ENCODE results near the gene ATF7. TPM values are rescaled to one million over a fixed set of nuclear protein-coding genes. Genes with fewer than 3 reads are reported as not detected.

ATF7 gene
- total RNA-seq, 1 donor from 2014 or later = 8.0 TPM

Small RNAs within 50 kb of the gene (small RNA-seq; reads per million reads assigned to genes)
- gene AC023509.3 = not detected

Other genes starting within 250 kb of the ATF7 start
- gene SP1, start 246.2 kb downstream of the ATF7 start, total RNA-seq = 14.8 TPM
- not detected for gene AMHR2, start 202.5 kb downstream of the ATF7 start, total RNA-seq
- 5.9 TPM for gene PRR13, start 184.6 kb downstream of the ATF7 start, total RNA-seq
- gene PCBP2, start 174.3 kb downstream of the ATF7 start, total RNA-seq = 181 TPM
- gene MAP3K12, start 126.9 kb downstream of the ATF7 start, total RNA-seq = 30.9 TPM
- gene TARBP2, start 125.1 kb downstream of the ATF7 start, total RNA-seq = 28.1 TPM
- gene NPFF, start 118.9 kb downstream of the ATF7 start, total RNA-seq = not detected
- 61.8 TPM for gene ATP5MC2, start 49.7 kb upstream of the ATF7 start, total RNA-seq
- gene CALCOCO1, start 101.1 kb upstream of the ATF7 start, total RNA-seq = 69.7 TPM
- gene CISTR, start 125.6 kb upstream of the ATF7 start, total RNA-seq = not detected